Psoas muscle (tissue), 7 donors: ENCODE measurements around the gene SLC35B4. TPM values are rescaled to one million over a fixed set of nuclear protein-coding genes. Genes with fewer than 3 reads are reported as not detected.

ENCODE experiments used
- polyA plus RNA-seq, 3 donors: library from polyadenylated mRNA; stranded (reverse); fragments of 200-250 nt; gene quantifications; one replicate each; pipeline ENCODE4 v1.2.3, GENCODE V29; 2013
- total RNA-seq, 4 donors: library from RNA; stranded (reverse); fragmentation: NEBNext Ultra II Directional in 2 of 4; extraction: Animal tissue kit (Norgen Biotek cat#: 25700) in 2 of 4; gene quantifications; one replicate each; pipeline versions ENCODE4 v1.2.1 to v1.2.4, GENCODE V29; 2021 to 2023
- donor health status: healthy with polysubstance abuse.
- donor health status: DM: no; HTN: no; CAD: no; lungs with moderate emphysema.
- donor health status: Bipolar disorder and iron deficiency.
- donor health status: healthy.
- donor health status: DM: no; HTN: no; CAD: no.
- donor health status: DM: no; HTN: no; CAD: no.
- donor health status: DM: yes; HTN: yes; CAD: no.

SLC35B4 gene
- total and polyA plus RNA-seq, 7 donors: 2.1 to 6.8 (median 4.0) TPM

Other genes with a start within 250 kb of the SLC35B4 start
- under 1 TPM; 0.07 to 0.43 (median 0.20) TPM for gene LRGUK, start 189.6 kb downstream of the SLC35B4 start, total RNA-seq
- gene LRGUK, start 189.6 kb downstream of the SLC35B4 start, polyA plus RNA-seq: under 1 TPM in 2 of 3 donors, not detected in 1; 0.13 to 0.17 TPM
- 100 to 1,000 TPM; 188 to 266 (median 197) TPM for gene AKR1B1, start 142.2 kb upstream of the SLC35B4 start, total RNA-seq
- gene AKR1B1, start 142.2 kb upstream of the SLC35B4 start, polyA plus RNA-seq: 100 to 1,000 TPM; 147 to 274 (median 216) TPM
- 10 to 100 TPM in 3 of 4 donors, 1 to 10 TPM in 1; 9.0 to 29.5 (median 20.7) TPM for gene AKR1B10, start 210.6 kb upstream of the SLC35B4 start, total RNA-seq
- 10 to 100 TPM in 2 of 3 donors, 1 to 10 TPM in 1; 7.2 to 19.2 (median 10.1) TPM for gene AKR1B10, start 210.6 kb upstream of the SLC35B4 start, polyA plus RNA-seq
- 10 to 100 TPM; 16.3 to 49.9 (median 36.9) TPM for gene AKR1B15, start 232.2 kb upstream of the SLC35B4 start, total RNA-seq
- 10 to 100 TPM in 2 of 3 donors, 1 to 10 TPM in 1; 6.5 to 16.5 (median 13.5) TPM for gene AKR1B15, start 232.2 kb upstream of the SLC35B4 start, polyA plus RNA-seq